Measurements from ENCODE around the gene RNF123.

The RNF123 gene

DNA sequence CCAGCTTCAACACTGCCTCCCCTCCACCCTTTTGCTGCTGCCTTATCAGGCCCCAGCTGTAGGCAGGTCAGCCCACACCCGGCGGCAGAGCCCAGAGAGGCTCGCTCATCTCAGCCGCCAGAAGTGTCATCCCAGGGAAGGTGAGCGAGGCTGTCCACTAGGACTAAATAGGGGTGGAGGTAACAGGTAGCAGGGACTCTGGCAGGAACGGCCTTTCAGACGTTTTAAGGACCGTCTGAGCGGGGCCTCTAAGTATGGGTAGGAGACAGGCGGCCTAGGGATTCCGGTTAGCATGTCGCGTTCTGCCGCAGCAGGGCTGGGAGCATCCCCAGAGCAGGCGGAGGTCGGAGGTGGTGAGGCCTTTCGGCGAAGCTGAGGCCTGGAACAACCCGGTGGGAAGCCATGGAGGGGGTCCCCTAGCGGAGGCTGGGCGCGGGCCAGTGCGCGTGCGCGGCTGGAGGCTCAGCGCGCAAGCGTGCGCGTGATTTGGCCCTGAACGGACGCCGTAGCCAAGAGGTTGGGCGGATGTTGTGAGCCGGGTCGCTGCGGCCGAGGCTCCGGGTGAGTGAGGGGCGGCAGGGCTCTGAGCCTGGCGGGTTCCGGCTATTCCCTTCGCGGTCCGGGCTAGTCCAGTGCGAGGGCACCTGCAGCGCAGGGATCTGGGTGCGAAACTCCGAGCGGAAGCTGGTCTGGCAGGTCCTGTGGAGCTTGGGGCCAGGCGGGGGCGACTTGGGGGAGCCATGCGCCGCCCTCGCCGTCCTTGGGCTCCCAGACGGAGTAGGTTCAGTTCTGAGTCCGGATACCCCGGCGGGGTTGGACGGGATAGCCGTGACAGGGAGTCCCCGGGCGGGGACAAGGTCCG is at the start of gene RNF123, which contains the start of gene MST1:
RNF123 (plus strand) TSS at position 512 of the 862 bp plus-strand sequence. CDS start 1,609 bp downstream, outside the sequence.
MST1 (minus strand) TSS at position 429 of the 862 bp plus-strand sequence. CDS start 783 bp downstream, outside the sequence.
- peak; percentile 93 to 94 for DNase-seq

DNA sequence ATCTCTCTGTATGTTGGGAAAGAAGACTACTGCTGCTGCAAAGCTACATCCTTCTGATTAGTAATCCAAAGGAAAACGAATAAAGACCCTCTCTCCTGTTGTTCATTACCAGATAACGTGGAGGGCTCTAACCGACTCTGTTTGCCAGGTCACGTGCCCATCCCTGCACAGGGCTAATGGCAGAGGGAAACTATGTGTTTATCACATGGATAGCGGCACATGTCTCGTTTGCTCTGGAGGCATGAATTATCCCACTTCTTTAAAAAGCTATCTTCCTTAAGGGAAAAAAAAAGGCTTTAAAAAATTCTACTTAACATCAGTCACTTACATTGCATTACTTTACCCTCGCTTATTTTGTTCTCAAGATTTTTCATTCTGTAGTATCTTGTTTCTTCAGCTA is 48.1 kb upstream of the RNF123 start:
- no peak for DNase-seq

DNA sequence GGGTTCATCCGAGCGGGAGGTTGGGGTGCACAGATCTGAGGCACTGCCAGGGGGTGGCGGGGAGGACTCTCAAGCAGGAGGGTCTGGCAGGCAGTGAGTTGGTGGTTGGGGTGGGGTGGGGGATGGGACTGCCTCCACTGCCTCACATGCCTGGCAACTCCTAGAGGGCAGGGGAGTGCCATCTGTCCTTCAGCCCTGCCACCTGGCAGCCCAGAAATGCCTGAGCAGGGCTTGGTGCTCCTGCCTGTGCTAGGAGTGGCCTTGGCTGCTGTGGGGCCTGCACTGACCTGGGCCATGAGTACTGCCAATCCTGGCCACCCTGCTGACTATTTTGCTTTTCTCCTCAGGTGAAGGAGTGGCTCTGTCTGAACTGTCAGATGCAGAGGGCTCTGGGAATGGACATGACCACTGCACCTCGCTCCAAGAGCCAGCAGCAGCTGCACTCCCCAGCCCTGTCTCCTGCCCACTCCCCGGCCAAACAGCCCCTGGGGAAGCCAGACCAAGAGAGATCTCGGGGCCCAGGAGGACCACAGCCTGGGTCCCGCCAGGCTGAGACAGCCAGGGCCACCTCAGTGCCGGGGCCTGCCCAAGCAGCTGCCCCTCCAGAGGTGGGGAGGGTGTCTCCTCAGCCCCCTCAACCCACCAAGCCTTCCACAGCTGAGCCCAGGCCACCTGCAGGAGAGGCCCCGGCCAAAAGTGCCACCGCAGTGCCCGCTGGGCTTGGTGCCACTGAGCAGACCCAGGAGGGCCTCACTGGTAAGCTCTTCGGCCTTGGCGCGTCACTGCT is 47.2 kb upstream of the RNF123 start:
- DNase-seq: no peak

DNA sequence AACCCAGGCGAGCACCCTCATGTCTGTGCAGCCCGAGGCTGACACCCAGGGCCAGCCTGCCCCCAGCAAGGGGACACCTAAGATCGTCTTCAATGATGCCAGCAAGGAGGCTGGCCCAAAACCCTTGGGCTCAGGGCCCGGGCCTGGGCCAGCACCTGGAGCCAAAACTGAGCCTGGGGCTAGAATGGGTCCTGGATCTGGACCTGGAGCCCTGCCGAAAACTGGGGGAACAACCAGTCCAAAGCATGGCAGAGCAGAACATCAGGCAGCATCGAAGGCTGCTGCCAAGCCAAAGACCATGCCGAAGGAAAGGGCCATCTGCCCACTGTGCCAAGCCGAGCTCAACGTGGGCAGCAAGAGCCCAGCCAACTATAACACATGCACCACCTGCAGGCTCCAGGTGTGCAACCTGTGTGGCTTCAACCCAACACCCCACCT is 46.6 kb upstream of the RNF123 start:
- DNase-seq: no peak

DNA sequence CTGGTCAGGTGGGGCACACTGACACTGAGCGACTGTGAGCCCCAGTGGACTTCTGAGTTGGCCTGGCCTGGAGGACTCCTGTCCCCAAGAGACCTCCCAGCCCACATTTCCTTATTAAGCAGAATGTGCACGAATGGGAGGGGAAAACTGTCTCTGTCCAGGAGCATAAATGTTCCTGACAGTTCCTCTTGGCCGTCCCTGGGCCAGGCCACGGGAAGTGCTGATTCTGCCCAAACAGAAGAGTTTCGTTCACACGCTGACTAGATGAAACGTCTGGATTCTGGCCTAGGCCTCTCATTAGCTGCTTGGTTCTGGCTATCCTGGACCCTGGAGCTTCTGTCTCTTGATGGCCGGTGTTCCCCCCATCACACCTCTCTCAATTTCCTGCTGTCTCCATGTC is 44.7 kb upstream of the RNF123 start:
- DNase-seq: no peak

DNA sequence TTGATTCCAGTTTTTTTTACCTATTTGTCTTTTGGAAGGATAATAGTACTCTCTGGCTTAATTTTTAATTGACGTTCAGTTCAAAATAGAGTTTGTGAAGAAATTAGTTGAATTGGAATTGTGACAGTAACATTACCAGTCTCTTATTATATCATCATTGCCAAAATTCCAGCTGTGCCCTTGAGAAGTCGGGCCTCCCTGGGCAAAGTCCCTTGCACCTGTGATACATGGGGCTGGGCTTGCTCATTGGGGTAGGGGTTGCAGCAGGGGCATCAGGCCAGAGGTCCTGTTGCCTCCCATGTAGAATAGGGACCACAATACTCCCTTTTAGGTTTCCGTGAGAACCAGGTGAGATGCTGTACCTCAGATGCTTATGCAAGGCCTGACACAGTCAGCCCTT is 43.1 kb upstream of the RNF123 start:
- no peak for DNase-seq

DNA sequence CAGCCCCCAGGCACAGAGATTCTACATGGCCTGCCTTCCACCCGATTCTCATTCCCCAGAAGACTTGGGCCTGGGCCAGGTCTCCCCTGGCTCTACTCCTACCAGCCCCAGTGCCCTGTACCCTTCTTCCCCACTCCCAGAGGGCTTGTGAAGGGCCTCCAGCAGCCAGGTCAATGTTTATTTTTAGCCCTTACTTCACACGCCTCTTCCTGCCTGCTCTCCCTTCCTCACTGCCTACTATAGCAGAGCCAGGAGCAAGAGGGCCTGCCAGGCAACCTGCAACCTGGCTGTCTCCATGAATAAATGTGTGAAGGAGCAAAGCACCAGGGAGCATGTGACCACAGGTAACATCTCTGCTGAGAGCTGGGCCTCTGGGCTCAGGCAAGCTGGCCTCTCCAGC is 41.6 kb upstream of the RNF123 start:
- DNase-seq: no peak

DNA sequence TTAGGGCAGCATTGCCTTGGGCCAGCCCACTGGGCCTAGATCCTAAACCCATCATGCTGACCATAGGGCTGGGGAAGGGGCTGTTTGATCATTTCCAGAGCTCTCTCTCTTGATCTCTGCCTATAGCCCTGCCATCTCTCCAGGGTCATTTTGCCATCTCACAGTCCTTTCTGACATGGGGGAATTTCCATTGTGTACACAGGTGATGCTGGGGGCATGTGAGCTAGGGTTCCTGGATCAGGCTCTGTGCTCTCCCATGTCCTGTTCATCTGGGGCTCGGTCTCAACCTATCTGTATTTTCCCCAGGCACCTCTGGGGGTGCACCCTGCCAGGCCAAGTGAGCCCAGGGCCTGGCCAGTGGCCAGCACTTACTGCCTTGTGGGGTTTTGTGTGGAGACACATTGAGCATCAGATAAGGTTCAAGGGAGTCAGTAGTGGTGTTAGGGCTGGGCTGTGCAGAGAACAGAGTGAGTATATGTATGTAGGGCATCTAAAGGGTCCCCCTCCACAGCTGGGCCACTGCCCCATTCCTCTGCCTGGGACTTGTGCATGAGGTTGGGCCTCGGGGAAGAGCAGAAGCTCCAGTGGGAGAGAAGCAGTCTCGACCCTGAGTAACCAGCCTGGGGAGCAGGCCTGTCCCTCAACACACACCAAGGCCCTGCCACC is 40.9 kb upstream of the RNF123 start:
- no peak for DNase-seq

DNA sequence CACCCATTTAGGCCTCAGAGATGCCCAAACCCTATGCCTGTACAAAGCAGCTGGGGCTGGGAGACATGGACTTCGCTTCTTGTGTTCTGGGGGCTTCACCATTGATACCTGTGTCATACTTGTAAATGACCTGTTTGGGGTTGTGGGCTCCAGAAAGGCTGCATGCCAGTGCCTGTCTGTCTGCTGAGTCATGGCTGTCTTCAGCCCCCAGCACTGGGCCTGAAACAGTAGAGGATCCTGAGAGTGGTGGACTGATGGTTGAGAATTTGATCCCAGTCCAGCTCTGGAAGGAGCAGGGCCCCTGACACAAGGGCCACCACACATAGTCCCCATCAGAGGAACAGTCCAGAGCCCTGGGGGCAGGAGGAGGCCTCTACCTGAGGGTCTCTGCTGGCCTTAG is 39.8 kb upstream of the RNF123 start:
- no peak for DNase-seq

DNA sequence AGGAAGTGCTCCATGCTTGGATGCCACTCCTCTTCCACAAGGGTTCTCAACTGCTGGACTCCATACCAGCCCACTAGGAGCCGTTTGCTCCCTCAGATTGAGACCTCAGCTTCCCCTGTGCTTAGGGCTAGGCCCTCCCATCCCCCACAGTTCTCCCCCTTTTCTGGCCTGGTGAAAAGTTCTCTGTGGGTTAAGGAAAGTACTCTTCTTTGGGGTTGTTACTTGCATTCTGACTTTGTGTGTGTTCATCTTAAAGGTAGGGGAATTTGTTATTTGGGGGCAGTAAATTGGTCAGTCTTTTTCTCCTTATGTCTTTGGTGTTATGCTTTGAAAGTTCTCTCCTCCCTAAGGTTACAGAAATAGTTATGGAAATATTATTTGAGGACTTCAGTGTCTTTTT is 39.2 kb upstream of the RNF123 start:
- no peak for DNase-seq

DNA sequence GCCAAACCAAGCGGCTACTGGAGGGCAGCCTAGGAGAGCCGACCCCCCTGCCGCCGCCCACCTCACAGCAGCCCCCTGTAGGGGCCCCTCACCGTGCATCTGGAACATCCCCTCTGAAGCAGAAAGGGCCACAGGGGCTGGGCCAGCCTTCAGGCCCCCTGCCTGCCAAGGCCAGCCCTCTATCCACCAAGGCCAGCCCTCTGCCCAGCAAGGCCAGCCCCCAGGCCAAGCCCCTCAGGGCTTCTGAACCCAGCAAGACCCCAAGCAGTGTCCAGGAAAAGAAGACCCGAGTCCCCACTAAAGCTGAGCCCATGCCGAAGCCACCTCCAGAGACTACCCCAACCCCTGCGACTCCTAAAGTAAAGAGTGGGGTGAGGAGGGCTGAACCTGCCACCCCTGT is 38.7 kb upstream of the RNF123 start:
- no peak for DNase-seq

DNA sequence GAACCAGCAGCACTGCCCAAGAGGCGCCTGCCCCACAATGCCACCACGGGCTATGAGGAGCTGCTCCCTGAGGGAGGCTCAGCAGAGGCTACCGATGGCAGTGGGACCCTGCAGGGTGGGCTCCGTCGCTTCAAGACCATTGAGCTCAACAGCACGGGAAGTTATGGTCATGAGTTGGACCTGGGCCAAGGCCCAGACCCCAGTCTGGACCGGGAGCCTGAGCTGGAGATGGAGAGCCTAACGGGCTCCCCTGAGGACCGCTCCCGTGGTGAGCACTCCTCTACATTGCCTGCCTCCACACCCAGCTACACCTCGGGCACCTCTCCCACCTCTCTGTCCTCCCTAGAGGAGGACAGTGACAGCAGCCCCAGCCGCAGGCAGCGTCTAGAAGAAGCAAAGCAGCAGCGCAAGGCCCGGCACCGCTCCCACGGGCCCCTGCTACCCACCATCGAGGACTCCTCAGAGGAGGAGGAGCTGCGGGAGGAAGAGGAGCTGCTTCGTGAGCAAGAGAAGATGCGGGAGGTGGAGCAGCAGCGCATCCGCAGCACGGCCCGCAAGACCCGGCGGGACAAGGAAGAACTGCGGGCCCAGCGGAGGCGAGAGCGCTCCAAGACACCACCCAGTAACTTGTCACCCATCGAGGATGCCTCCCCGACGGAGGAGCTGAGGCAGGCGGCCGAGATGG is 37.0 kb upstream of the RNF123 start:
- DNase-seq: no peak

DNA sequence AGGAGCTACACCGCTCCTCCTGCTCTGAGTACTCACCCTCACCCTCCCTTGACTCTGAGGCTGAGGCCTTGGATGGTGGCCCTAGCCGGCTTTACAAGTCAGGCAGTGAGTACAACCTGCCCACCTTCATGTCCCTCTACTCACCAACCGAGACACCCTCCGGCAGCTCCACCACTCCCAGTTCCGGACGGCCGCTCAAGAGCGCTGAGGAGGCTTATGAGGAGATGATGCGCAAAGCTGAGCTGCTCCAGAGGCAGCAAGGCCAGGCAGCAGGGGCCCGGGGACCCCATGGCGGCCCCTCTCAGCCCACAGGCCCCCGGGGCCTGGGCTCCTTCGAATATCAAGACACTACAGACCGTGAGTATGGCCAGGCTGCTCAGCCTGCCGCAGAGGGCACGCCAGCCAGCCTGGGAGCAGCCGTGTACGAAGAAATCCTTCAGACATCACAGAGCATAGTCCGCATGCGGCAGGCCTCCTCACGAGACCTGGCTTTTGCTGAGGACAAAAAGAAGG is 36.4 kb upstream of the RNF123 start:
- no peak for DNase-seq

DNA sequence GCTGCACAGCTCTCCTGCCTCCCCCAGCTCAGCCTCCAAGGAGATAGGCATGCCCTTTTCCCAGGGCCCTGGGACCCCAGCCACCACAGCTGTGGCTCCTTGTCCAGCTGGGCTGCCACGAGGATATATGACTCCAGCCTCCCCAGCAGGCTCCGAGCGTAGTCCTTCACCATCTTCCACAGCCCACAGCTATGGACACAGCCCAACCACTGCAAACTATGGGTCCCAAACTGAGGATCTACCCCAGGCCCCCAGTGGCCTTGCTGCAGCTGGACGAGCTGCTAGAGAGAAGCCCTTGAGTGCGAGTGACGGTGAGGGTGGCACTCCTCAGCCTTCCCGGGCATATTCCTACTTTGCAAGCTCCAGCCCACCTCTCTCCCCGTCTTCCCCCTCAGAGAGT is 35.7 kb upstream of the RNF123 start:
- DNase-seq: no peak

DNA sequence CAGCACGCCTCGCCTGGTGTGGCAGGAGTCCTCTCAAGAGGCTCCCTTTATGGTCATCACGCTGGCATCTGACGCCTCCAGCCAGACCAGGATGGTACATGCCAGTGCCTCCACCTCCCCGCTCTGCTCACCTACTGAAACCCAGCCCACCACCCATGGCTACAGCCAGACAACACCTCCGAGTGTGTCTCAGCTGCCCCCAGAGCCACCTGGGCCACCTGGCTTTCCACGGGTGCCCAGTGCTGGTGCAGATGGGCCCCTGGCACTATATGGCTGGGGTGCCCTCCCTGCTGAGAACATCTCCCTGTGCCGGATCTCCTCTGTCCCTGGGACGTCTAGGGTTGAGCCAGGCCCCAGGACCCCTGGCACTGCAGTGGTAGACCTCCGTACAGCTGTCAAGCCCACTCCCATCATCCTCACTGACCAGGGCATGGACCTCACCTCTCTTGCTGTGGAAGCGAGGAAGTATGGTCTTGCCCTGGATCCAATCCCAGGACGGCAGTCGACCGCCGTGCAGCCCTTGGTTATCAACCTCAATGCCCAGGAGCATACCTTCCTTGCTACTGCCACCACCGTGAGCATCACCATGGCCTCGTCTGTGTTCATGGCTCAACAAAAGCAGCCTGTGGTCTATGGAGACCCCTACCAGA is 35.1 kb upstream of the RNF123 start:
- DNase-seq: no peak

DNA sequence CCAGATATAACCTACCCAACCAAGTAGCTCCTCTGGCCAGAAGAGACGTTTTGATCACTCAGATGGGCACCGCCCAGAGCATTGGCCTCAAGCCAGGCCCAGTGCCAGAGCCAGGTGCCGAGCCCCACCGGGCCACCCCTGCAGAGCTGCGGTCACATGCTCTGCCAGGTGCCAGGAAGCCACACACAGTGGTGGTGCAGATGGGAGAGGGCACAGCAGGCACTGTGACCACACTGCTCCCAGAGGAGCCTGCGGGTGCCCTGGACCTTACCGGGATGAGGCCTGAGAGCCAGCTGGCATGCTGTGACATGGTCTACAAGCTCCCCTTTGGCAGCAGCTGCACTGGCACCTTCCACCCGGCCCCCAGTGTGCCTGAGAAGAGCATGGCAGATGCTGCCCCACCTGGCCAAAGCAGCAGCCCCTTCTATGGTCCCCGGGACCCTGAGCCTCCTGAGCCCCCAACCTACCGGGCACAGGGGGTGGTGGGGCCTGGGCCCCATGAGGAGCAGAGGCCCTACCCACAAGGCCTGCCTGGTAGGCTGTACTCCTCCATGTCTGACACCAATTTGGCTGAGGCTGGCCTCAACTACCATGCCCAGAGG is 34.3 kb upstream of the RNF123 start:
- DNase-seq: no peak

DNA sequence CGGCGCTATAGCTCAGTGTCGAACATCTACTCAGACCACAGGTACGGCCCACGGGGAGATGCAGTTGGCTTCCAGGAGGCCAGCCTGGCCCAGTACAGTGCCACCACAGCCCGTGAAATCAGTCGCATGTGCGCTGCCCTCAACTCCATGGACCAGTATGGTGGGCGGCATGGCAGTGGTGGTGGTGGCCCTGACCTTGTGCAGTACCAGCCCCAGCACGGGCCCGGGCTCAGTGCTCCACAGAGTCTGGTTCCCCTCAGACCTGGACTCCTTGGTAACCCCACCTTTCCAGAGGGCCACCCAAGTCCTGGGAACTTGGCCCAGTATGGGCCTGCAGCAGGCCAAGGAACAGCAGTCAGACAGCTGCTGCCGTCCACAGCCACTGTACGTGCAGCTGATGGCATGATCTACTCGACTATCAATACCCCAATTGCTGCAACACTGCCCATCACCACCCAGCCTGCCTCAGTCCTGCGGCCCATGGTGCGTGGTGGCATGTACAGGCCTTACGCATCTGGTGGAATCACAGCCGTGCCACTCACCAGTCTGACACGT is 33.5 kb upstream of the RNF123 start:
- DNase-seq: no peak

DNA sequence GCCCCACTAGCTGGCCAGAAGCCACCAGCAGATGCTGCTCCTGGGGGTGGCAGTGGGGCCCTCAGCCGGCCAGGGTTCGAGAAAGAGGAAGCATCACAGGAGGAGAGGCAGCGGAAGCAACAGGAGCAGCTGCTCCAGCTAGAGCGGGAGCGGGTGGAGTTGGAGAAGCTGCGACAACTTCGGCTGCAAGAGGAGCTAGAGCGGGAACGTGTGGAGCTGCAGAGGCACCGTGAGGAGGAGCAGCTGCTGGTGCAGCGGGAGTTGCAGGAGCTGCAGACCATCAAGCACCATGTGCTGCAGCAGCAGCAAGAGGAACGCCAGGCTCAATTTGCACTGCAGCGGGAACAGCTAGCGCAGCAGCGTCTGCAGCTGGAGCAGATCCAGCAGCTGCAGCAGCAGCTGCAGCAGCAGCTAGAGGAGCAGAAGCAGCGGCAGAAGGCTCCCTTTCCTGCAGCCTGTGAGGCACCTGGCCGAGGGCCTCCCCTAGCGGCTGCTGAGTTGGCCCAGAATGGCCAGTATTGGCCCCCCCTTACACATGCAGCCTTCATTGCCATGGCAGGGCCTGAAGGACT is 32.7 kb upstream of the RNF123 start:
- DNase-seq: no peak

DNA sequence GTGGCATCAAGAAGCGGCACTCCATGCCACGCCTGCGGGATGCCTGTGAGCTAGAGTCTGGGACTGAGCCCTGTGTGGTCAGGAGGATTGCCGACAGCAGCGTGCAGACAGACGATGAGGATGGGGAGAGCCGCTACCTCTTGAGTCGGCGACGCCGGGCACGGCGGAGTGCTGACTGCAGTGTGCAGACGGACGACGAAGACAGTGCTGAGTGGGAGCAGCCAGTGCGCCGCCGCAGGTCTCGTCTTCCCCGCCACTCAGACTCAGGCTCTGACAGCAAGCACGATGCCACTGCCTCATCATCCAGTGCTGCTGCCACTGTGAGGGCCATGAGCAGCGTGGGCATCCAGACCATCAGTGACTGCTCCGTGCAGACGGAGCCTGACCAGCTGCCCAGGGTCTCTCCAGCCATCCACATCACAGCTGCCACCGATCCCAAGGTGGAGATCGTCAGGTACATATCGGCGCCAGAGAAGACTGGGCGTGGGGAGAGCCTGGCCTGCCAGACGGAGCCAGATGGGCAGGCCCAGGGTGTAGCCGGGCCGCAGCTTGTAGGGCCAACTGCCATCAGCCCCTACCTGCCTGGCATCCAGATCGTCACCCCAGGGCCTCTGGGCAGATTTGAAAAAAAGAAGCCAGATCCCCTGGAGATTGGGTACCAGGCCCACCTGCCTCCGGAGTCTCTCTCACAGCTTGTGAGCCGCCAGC is 32.0 kb upstream of the RNF123 start:
- DNase-seq: no peak

DNA sequence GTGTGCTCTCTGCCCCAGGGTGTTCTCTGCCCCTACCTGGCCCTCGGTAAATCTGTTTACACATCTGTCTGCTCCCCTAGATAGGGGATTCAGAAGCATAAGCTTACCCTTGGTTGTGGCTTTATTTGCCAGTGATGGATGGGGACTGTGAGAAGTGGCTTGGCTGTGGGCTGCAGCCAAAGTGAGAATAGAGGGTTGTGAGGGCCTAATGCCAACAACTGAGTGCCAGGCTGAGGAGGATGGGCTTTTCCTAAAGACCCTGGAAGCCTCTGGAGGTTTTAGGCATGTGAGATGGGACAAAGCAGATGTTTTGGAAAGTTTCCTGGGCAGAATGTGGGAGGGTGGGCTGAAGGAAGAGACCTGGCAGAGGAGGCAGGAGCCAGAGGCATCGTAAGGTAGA is 30.6 kb upstream of the RNF123 start:
- no peak for DNase-seq

Measured in stimulated activated CD4-positive, alpha-beta T cell treated with anti-CD3 and anti-CD28 coated beads, Interleukin-2, amount 100 ng/mL, for 24 hours (primary cell).